ENCODE results near the gene ATP7A.
A peak's percentile ranks its signal among the peaks of the same experiment; 100 is the strongest.
"Not testable (repeated sequence)": the region's sequence is repeated elsewhere in the genome, so short reads cannot be mapped to it uniquely, and the experiment has no call there.

ATP7A gene

GRCh38 chrX:77910108-77910840 lies at the start of gene ATP7A:
Gene ATP7A, plus strand, starts transcription at chrX:77910693. Its CDS starts 60,949 bp downstream, at chrX:77971642.
- Mint-ChIP-seq H3K9me3 (no peaks in the 10 kb centered on the region), H3K27ac (peak within 1 kb of the TSS; percentile 99), H3K4me3 (peak within 1 kb of the TSS; percentile 100), H3K27me3 (ENCODE audit: low read depth) (no peaks in the 10 kb centered on the region), H3K36me3 (ENCODE audit: low read depth) (peaks cover 6% of the 10 kb centered on the region), H3K4me1 (ENCODE audit: low read depth) (peaks cover 11% of the 10 kb centered on the region)
- peak; percentile 87 for DNase-seq (ENCODE audit: low spot score)

- Mint-ChIP-seq H3K36me3 (ENCODE audit: low read depth) (peaks cover 20% of the 10 kb centered on the region), H3K27me3 (ENCODE audit: low read depth) (no peaks in the 10 kb centered on the region), H3K9me3 (no peaks in the 10 kb centered on the region), H3K27ac (no peak overlapping the region), H3K4me1 (ENCODE audit: low read depth) (peaks cover 2% of the 10 kb centered on the region), H3K4me3 (no peak overlapping the region)
- no peak for DNase-seq (ENCODE audit: low spot score)
Measured at GRCh38 chrX:77875372-77875771, 35.1 kb upstream of the ATP7A start.

- not testable (repeated sequence) for DNase-seq (ENCODE audit: low spot score); H3K27ac Mint-ChIP-seq; H3K27me3 Mint-ChIP-seq (ENCODE audit: low read depth); H3K4me3 Mint-ChIP-seq; H3K9me3 Mint-ChIP-seq; H3K4me1 Mint-ChIP-seq (ENCODE audit: low read depth)
- peaks cover 16% of the 10 kb centered on the region for H3K36me3 Mint-ChIP-seq (ENCODE audit: low read depth)
Measured at GRCh38 chrX:77881418-77881817, 29.1 kb upstream of the ATP7A start.

GRCh38 chrX:77892887-77893286 lies 17.6 kb upstream of the ATP7A start:
- Mint-ChIP-seq H3K4me1 (ENCODE audit: low read depth) (peaks cover 12% of the 10 kb centered on the region), H3K36me3 (ENCODE audit: low read depth) (peaks cover 19% of the 10 kb centered on the region), H3K27ac (peak overlapping the region; percentile 28), H3K9me3 (no peaks in the 10 kb centered on the region), H3K27me3 (ENCODE audit: low read depth) (no peaks in the 10 kb centered on the region), H3K4me3 (peak overlapping the region; percentile 100)
- no peak for DNase-seq (ENCODE audit: low spot score)

GRCh38 chrX:77893713-77894112 lies 16.8 kb upstream of the ATP7A start:
- Mint-ChIP-seq H3K27ac (no peak overlapping the region), H3K4me3 (peak overlapping the region; percentile 100), H3K9me3 (no peaks in the 10 kb centered on the region), H3K4me1 (ENCODE audit: low read depth) (peaks cover 12% of the 10 kb centered on the region), H3K27me3 (ENCODE audit: low read depth) (no peaks in the 10 kb centered on the region), H3K36me3 (ENCODE audit: low read depth) (peaks cover 18% of the 10 kb centered on the region)
- no peak for DNase-seq (ENCODE audit: low spot score)

GRCh38 chrX:77894921-77895886 lies 15.3 kb upstream of the ATP7A start, which contains the start of gene MAGT1:
Gene MAGT1, minus strand, starts transcription at chrX:77895435. Its CDS starts 25 bp downstream, at chrX:77895410.
- Mint-ChIP-seq H3K36me3 (ENCODE audit: low read depth) (peaks cover 13% of the 10 kb centered on the region), H3K4me3 (peak within 1 kb of the TSS; percentile 100), H3K27ac (peak within 1 kb of the TSS; percentile 100), H3K4me1 (ENCODE audit: low read depth) (peaks cover 12% of the 10 kb centered on the region), H3K9me3 (no peaks in the 10 kb centered on the region), H3K27me3 (ENCODE audit: low read depth) (no peaks in the 10 kb centered on the region)
- DNase-seq (ENCODE audit: low spot score): peak; percentile 90

- no peaks in the 10 kb centered on the region for H3K27me3 Mint-ChIP-seq (ENCODE audit: low read depth)
- H3K36me3 Mint-ChIP-seq (ENCODE audit: low read depth): peaks cover 24% of the 10 kb centered on the region
- H3K4me3 Mint-ChIP-seq: peak within 1 kb of the TSS; percentile 93
- DNase-seq (ENCODE audit: low spot score): peak; percentile 70
- H3K4me1 Mint-ChIP-seq (ENCODE audit: low read depth): peaks cover 9% of the 10 kb centered on the region
- H3K9me3 Mint-ChIP-seq: no peaks in the 10 kb centered on the region
- peak within 1 kb of the TSS; percentile 96 for H3K27ac Mint-ChIP-seq
Measured at GRCh38 chrX:77899081-77899828, 11.2 kb upstream of the ATP7A start, which contains the start of gene COX7B. Gene COX7B, plus strand, starts transcription at chrX:77899468. Its CDS starts 86 bp downstream, at chrX:77899554.

GRCh38 chrX:77900688-77901087 lies 9.8 kb upstream of the ATP7A start:
- Mint-ChIP-seq H3K4me1 (ENCODE audit: low read depth) (peaks cover 9% of the 10 kb centered on the region), H3K27ac (peak overlapping the region; percentile 65), H3K27me3 (ENCODE audit: low read depth) (no peaks in the 10 kb centered on the region), H3K9me3 (no peaks in the 10 kb centered on the region), H3K36me3 (ENCODE audit: low read depth) (peaks cover 25% of the 10 kb centered on the region), H3K4me3 (peak overlapping the region; percentile 93)
- no peak for DNase-seq (ENCODE audit: low spot score)

GRCh38 chrX:77901506-77901905 lies 9.0 kb upstream of the ATP7A start:
- H3K27me3 Mint-ChIP-seq (ENCODE audit: low read depth): no peaks in the 10 kb centered on the region
- H3K27ac Mint-ChIP-seq: no peak overlapping the region
- peaks cover 25% of the 10 kb centered on the region for H3K36me3 Mint-ChIP-seq (ENCODE audit: low read depth)
- peak overlapping the region; percentile 93 for H3K4me3 Mint-ChIP-seq
- no peaks in the 10 kb centered on the region for H3K9me3 Mint-ChIP-seq
- no peak for DNase-seq (ENCODE audit: low spot score)
- peaks cover 9% of the 10 kb centered on the region for H3K4me1 Mint-ChIP-seq (ENCODE audit: low read depth)

GRCh38 chrX:77917294-77917933 lies 6.9 kb downstream of the ATP7A start:
- DNase-seq (ENCODE audit: low spot score): no peak
- Mint-ChIP-seq H3K36me3 (ENCODE audit: low read depth) (peaks cover 3% of the 10 kb centered on the region), H3K9me3 (peaks cover 3% of the 10 kb centered on the region), H3K27ac (peak overlapping the region; percentile 79), H3K27me3 (ENCODE audit: low read depth) (no peaks in the 10 kb centered on the region), H3K4me3 (peak overlapping the region; percentile 56), H3K4me1 (ENCODE audit: low read depth) (peaks cover 19% of the 10 kb centered on the region)

- no peak overlapping the region for H3K27ac Mint-ChIP-seq
- H3K36me3 Mint-ChIP-seq (ENCODE audit: low read depth): peaks cover 3% of the 10 kb centered on the region
- peaks cover 3% of the 10 kb centered on the region for H3K9me3 Mint-ChIP-seq
- peak overlapping the region; percentile 12 for H3K4me3 Mint-ChIP-seq
- H3K4me1 Mint-ChIP-seq (ENCODE audit: low read depth): peaks cover 15% of the 10 kb centered on the region
- H3K27me3 Mint-ChIP-seq (ENCODE audit: low read depth): no peaks in the 10 kb centered on the region
- no peak for DNase-seq (ENCODE audit: low spot score)
Measured at GRCh38 chrX:77918568-77918967, 8.1 kb downstream of the ATP7A start.

GRCh38 chrX:77919370-77919769 lies 8.9 kb downstream of the ATP7A start:
- H3K9me3 Mint-ChIP-seq; H3K27ac Mint-ChIP-seq; DNase-seq (ENCODE audit: low spot score); H3K27me3 Mint-ChIP-seq (ENCODE audit: low read depth); H3K4me3 Mint-ChIP-seq; H3K36me3 Mint-ChIP-seq (ENCODE audit: low read depth): not testable (repeated sequence)
- H3K4me1 Mint-ChIP-seq (ENCODE audit: low read depth): peaks cover 15% of the 10 kb centered on the region

GRCh38 chrX:77922787-77923186 lies 12.3 kb downstream of the ATP7A start:
- Mint-ChIP-seq H3K4me3 (no peak overlapping the region), H3K9me3 (peaks cover 3% of the 10 kb centered on the region), H3K27me3 (ENCODE audit: low read depth) (no peaks in the 10 kb centered on the region), H3K36me3 (ENCODE audit: low read depth) (peaks cover 2% of the 10 kb centered on the region), H3K4me1 (ENCODE audit: low read depth) (peaks cover 4% of the 10 kb centered on the region), H3K27ac (no peak overlapping the region)
- no peak for DNase-seq (ENCODE audit: low spot score)

Data from T-helper 2 cell treated with Interferon-gamma antibody and Interleukin-4, amounts not matched to agents 5 μg/mL and 100 μg/mL, for 36 hours (primary cell).